GM18858 (cell line): ENCODE data around the gene ABCC9.

Source experiments
- ATAC-seq: cut with Tn5 transposase; IDR thresholded peaks from one replicate; pipeline ENCODE4 v1.9.1; 2021; ENCODE audit not compliant: unreplicated experiment

Gene ABCC9

DNA sequence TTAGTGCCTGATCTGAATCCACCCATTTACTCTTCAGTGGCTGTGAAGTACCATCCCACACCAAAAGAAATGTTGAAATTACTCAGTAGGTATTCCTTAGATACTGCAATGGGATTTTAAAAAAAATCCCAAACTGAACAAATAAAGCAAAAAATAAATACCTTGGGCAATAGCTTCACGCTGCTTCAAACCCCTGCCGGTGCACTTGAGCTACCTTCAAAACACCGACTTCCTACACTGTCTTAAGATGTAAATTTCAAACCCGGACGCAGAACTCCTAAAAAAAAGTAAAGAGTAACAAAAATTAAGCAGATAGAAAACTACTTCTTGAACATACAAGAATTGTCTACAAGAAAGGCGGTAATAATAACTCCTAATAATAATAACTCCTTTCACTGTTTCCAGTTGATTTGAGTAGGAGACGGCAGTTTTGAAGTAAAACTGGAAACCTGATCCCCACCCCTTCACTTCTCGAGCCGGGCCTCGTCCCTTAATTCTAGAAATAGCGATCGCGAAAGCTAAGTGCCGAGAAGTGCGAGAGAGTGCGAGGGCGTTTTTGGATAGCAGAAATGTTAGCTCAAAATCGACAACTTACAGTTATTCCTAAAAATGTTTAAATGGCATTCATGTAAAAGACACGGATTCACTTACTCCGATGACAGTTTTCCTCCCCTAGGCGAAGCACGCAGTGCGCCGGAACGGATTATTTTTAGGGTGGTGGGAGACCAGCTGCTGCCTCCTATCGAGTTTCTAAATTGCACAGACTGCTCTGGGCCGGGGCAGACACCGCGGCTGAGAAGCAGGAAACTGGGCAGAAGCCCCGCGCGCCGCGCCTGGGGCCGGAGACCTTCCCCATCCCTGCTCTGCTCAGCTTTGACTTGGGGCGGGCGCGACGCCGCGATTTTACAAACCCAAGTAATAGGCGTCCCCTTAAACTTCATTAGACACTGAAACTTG lies at the start of gene ABCC9:
Gene ABCC9, minus strand, starts transcription at position 878 of the 957 bp plus-strand sequence. CDS start 4,752 bp downstream, outside the sequence.
- ATAC-seq = no peak

DNA sequence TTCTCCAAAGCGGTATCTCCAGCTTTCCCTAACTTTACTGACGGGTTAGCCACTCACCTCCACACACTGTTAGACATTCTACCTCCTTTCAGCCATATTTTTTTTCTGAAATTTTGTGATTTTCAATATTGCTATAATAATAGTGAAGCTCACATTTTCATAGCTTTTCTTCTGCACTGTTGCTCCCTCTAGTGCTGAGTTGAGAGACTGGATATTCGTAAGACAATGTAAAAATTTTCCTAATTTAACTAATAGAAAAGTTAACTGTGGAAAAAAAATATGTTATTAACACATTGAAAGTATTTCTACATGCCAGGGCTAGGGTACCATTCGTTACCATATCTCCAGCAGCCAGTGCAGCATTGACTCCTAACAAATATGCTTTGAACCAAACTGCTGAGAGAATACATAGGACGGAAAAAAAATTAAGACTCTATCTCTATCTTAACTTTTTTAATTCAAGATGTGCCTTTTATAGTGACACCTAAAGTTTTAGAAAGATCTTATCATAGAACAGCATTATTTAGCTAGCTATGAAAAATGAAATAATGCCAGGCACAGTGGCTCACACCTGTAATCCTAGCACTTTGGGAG lies 48.7 kb upstream of the ABCC9 start:
- no peak for ATAC-seq

DNA sequence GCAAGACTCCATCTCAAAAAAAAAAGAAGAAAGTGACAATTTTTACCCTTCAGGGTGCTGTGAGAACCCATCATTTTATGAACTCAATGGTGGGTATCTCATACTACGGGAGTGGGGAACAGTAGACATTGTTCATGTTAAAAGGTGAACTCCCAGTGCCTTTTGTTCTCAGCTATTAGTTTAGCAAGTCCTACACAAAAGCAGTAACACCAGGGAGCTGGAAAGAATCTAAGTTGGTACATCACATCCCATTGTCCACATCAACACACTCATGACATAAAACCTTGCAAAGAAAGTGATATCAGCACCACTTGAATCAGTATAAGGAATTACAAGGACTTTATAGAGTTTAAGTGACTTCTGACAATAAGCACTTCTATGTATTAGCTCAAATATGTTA lies 47.4 kb upstream of the ABCC9 start:
- ATAC-seq = no peak

DNA sequence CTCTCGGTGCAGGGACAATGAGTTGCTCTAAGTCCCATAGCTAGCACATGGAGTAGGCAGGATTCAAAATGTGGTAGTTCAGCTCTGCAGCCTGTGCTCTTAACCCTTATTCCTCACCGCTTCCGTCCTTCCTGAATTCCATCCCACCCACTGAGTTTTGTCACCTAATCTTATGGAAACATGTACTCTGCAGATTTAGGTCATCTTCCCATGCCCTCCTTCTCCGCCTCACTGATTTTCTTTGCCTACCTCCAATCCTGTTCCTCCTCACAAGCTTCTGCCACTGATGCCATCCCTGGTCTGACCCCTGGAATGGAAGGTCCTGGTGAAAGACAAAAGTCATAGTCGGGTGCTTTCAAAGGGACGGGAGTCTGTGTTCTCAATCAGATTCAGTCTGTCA lies 46.5 kb upstream of the ABCC9 start:
- no peak for ATAC-seq

DNA sequence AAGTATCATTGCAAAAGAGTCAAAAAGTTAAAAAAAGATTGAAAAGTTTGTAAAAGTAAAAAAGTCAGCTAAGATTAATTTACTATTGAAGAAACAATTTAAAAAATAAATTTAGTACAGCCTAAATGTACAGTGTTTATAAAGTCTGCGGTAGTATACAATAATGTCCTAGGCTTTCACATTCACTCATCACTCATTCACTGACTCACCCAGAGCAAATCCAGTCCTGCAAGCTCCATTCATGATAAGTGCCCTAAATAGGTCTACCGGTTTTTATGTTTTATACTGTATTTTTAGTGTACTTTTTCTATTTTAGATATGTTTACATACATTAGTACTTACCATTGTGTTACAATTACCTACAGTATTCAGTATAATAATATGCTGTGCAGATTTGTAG lies 43.9 kb upstream of the ABCC9 start:
- ATAC-seq = no peak

DNA sequence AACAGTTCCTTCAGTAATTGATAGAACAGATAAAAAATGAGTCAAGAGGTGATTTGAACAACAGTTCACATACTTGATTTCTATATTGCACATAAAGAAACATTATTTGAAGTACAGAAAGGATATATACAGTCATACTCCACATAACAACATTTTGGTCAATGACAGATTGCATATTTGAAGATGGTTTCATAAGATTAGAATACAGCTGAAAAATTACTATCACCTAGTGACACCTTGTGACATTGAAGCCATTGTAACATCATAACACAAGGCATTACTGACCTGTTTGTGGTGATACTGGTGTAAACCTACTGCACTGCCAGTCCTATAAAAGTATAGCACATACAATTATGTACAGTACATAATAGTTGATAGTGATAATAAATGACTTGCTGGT lies 43.1 kb upstream of the ABCC9 start:
- no peak for ATAC-seq

DNA sequence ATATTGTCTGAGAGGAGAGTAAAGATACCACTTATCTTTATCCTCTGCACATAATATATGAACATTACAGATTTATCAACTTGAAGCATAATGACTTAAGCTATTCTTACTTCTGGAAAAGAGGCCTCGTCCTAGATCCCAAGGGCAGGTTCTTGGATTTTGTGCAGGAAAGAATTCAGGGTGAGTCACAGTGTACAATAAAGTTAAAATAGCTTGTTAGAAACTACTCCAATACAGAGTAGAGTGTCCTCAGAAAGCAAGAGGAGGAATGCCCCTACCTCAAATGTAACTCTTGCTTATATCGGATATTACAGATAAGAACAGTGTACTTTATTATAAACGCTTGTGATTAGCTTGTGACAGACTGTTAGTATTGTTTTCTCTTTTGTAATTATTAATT lies 41.9 kb upstream of the ABCC9 start:
- ATAC-seq = no peak

DNA sequence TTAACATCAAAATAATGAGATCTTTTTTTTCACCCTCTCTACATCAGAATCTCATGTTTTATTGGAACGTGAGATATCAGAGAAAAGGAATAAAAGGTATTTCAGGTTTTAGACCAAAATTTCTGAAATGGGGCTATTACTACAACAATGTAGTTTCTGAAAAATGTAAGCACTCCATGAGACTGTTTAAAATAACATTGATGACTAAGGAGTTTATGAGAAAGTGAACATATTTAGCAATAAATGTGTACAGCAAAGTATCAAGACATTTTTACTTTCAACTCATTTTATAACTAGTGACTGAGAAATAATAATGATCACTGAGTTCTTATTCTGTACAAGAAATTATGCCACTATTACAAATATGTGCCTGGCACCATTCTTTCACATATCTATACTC lies 39.3 kb upstream of the ABCC9 start:
- no peak for ATAC-seq

DNA sequence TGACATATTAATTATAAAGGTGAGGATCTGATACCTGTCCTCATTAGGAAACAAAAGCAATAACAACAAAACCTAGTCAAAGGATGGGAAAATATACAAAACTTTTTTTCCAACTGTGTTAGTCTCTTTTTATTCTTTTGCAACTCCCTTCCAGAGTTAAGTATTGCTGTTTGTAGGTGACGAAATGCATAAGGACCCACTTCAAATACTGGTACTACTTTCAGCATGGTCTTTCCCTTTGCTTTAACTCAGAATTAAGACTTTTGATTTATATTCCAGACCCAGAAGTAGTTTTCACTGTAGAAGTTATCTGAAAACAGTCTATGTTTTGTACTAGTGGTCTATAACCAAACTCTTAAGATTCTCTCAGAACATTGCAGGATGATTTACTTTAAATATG lies 34.1 kb upstream of the ABCC9 start:
- ATAC-seq = no peak

DNA sequence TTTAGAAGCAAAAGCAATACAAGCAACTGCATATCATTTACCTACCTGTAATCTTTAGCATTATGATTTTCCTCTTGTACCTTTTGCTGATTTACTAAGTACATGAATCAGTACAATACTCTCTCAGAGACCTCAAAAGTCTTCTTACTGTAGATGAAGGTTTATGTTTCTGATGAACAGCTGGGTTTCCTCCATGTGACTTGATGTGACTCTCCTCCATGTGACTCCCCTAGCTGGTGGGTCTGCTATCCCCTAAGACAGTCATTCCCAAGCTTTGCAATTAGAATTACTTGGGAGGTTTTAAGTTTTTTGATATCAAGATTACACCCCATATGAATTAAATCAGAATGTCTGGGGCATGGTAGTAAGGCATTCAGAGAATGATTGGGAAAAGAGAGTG lies 32.0 kb upstream of the ABCC9 start:
- no peak for ATAC-seq

DNA sequence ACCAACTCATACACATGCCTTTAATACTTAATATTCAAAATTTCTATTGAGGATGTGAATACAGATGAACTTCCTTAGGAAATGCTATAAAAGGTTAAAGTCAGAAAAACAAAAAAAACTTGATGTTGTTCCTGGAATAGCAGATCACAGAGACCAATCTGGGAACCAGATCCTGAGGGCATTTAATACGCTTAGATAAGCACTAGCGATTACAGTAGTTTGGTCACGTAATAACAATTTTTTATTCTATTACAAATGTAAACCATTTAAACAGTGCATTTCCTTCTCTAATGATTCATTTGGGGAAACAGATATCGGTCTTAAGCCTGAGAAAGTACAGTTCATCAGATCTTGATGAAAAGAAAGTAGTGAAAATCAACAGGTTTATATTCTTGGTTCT lies 30.8 kb upstream of the ABCC9 start:
- no peak for ATAC-seq

DNA sequence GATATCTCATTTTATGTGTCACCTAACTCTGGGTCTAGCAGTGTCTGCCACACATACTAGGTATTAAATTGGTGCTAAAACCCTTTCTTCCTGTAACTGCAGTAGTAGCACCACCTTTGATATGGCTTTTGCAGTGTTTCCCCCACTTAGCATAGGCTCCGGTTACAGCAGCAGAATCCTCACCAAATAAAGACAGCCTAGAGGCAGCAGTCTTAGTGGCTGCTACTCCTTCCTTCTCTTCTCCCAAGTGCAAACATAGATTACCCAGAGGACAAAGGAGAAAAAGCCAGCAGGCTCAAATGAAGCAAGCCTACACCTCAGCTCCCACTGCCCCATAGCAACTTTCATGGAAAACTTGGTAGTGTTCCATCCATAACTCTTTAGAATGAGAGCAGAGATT lies 30.1 kb upstream of the ABCC9 start:
- no peak for ATAC-seq

DNA sequence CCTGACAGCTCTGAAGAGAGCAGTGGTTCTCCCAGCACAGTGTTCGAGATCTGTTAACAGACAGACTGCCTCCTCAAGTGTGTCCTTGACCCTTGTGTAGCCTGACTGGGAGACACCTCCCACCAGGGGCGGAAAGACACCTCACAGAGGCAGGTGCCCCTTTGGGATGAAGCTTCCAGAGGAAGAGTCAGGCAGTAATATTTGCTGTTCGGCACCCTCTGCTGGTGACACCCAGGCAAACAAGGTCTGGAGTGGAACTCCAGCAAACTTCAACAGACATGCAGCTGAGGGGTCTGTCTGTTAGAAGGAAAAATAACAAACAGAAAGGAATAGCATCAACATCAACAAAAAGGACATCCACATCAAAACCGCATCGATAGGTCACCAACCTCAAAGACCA lies 21.6 kb upstream of the ABCC9 start:
- no peak for ATAC-seq

DNA sequence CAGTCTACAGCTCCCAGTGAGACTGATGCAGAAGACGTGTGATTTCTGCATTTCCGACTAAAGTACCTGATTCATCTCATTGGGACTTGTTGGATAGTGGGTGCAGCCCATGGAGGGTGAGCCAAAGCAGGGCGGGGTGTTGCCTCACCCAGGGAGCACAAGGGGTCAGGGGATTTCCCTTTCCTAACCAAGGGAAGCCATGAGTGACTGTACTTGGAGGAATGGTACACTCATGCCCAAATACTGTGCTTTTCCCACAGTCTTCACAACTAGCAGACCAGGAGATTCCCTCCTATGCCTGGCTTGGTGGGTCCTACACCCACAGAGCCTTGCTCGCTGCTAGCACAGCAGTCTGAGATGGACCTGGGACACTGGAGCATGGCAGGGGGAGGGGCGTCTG lies 21.0 kb upstream of the ABCC9 start:
- no peak for ATAC-seq

DNA sequence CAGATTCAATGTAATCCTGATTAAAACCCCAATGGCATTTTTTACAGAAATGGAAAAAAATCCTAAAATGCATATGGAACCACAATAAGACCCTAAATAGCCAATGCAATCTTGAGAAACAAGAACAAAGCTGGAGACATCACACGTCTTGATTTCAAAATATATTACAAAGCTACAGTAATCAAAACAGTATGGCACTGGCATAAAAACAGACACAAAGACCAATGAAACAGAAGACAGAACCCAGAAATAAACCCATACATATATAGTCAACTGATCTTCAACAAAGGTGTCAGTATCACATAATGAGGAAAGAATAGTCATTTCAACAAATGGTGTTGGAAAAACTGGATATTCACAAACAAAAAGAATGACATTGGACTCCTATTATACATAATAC lies 9.4 kb upstream of the ABCC9 start:
- ATAC-seq = no peak

DNA sequence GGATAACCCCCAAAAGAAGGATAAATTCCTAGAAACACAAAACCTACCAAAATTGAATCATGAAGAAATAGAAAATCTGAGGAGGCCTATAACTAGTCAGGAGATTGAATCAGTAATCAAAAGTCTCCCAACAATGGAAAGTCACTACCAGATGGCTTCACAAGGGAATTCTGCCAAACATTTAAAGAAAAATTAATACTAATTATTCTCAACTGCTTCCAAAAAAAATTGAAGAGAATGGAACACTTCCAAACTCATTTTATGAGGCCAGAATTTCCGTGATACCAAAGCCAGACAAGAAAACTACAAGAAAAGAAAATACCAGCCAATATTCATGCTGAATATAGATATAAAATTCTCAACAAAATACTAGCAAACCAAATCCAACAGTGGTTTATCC lies 7.8 kb upstream of the ABCC9 start:
- no peak for ATAC-seq

DNA sequence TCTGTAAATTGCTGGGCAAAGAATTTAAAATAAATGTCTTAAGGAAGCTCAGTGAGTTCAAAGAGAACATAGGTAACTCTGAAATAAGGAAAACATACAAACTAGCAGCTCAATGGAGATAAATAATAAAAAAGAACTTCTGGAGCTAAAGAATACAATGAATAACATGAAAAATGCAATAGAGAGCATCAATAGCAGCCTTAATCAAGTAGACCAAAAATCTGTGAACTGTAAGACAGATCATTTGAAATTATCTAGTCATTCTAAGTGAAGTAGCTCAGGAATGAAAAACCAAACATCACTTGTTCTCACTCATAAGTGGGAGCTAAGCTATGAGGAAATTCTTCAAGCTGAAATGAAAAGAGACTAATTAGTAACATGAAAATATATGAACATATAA lies 5.8 kb upstream of the ABCC9 start:
- ATAC-seq = no peak

DNA sequence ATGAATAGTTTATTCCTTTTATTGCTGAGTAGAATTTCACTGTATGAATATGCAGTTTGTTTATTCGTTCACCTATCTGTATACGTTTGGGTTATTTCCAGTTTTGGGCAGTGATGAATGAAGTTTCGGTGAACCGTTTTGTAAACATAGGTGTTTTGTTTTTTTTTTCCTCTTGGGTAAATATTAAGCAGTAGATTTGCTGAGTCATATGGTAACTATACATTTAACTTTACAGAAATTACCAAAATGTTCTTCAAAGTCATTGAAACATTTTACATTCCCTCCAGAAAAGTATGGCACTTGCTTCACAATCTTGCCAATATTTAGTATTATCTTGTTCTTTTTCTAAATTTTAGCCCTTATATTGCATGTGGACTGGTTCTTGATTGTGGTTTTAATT lies 3.8 kb upstream of the ABCC9 start:
- no peak for ATAC-seq

DNA sequence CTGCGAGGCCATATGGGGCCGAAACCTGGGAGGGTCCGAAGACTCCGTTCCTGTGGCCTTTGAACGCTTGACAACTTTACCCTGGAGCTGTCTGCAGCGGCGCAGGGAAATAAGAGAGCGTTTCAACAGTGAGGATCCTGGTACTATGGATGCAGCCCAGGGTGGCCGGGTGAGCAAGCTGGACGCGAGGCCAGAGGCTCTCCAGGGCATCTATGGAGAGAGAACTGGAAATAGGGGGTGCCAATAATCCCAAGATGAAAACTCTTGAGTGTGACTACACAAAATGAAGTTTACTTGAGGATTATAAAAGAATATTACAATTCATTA lies 1.1 kb upstream of the ABCC9 start:
- no peak for ATAC-seq

DNA sequence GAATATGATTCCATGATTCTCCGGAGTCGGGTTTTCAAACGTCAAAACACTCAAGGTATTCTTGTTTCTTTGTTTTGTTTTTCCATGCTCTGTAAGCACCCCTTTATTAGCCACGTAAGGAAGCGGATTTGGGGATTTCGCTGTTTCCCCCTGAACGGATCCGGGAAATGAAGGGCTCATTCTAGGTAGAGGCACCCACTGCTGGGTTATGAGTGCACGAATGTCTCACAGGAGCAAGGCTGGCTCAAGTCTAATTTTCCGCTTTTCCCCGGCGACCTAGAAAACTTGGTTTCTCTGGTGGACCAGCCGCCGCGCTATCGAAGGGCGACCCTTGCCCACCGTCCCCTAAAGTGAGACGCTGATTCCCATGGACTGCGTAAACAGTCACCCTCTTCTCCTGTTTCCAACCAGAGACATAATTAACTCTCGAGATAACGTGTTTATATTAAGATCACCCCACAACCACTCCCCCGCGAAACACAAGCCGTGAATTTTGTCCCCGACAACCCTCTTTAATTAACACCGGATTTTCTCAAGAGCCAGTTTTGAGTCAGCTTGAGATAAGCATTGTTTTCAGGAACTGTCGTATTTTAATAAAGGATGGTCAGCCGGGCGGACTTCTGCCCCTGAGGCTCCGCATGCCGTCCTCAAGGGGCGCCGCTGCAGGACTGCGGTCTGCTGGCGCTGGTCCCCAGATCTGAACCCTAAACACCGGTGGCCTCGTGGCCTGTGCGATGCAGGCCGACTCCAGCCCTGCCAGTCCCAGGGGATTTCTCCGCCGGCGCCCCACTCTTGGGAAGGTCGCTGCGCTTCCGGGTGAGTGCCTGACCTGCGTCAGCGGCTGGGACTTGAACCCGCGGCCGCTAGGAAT lies 515 bp upstream of the ABCC9 start:
- ATAC-seq = no peak

DNA sequence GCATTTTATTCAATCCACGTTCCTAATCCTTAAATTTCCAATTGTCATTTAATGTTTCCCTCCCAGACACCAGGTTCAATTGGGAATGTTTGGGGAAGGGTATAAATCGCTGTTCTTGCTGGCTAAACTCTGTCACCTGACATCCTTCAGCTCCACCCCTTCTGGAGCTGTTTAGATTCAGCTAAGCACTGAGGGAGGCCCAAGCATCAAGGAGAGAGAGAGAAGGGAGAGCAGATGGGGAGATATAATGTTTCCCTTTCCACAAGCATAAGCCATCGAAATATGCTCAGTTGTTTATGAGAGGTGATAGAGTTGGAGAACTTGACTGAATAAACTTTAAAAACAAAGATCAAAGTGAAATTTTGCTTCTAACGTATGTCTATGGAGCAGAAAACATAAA lies 1.8 kb downstream of the ABCC9 start:
- ATAC-seq = no peak

DNA sequence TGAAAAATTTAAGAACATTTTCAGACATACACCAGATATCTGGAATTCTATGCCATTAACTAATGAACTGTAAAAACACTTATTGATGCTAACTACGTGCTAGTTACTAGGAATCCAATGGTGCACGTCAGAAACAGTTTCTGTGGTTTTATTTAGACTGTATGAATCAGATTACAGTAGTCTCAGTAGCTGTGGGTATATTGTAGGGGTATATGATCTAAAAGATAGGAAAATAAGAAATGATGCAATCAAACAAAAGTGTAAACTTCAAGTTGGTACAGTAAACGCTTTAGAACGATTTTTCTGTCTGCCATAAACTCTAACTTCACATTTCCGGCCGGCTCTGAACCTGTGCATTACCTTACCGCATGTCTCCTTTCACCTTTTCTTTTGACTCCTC lies 2.3 kb downstream of the ABCC9 start:
- ATAC-seq = no peak
